Neural cell (in vitro differentiated cells): ENCODE data around the gene GAA.

ENCODE experiments used
- EP300 ChIP-seq: fragments of 450-650 bp; conservative IDR thresholded peaks from 2 replicates; pipeline ENCODE4 v1.6.1; 2014; ENCODE audit warnings: antibody characterized with exemption, mild to moderate bottlenecking, moderate library complexity; ENCODE audit not compliant: poor library complexity, severe bottlenecking
- MXI1 ChIP-seq: fragments of 450-650 bp; conservative IDR thresholded peaks from 2 replicates; pipeline ENCODE4 v1.6.1; 2014; ENCODE audit warnings: antibody characterized with exemption, mild to moderate bottlenecking; ENCODE audit not compliant: poor library complexity, severe bottlenecking
- TF ChIP-seq, protein P1 (sequence below): fragments of 450-650 bp; IDR thresholded peaks from 2 replicates; pipeline ENCODE4 v1.5.1; 2014; ENCODE audit warnings: antibody characterized with exemption, mild to moderate bottlenecking, moderate library complexity; ENCODE audit not compliant: poor library complexity, severe bottlenecking

DNA sequence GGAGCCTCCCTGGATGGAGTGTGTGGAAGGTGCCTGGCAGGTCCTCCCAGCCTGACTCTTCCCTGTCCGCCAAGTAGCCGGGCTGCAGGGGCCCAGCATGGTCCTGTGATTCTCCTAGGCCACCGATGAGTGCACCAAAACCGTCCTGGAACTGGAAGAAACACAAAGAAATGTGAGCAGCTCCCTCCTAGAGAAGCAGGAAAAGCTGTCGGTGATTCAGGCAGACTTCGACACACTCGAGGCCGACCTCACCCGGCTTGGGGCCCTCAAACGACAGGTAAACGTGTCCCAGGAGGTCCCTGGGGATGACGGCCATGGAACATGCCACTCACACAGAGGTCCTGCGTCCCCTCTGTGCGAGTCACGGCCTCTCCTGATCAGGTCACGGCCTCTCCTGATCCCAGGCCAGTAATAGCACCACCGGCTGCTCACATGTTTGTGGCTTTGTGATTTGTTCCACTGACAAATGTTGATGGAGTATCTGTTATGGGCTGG is 4.2 kb upstream of the GAA start:
- TF ChIP-seq, protein P1, sequence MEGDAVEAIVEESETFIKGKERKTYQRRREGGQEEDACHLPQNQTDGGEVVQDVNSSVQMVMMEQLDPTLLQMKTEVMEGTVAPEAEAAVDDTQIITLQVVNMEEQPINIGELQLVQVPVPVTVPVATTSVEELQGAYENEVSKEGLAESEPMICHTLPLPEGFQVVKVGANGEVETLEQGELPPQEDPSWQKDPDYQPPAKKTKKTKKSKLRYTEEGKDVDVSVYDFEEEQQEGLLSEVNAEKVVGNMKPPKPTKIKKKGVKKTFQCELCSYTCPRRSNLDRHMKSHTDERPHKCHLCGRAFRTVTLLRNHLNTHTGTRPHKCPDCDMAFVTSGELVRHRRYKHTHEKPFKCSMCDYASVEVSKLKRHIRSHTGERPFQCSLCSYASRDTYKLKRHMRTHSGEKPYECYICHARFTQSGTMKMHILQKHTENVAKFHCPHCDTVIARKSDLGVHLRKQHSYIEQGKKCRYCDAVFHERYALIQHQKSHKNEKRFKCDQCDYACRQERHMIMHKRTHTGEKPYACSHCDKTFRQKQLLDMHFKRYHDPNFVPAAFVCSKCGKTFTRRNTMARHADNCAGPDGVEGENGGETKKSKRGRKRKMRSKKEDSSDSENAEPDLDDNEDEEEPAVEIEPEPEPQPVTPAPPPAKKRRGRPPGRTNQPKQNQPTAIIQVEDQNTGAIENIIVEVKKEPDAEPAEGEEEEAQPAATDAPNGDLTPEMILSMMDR: no peak
- TF ChIP-seq EP300 (no peak), MXI1 (no peak)
